ENCODE results near the gene PRMT6.

DNA sequence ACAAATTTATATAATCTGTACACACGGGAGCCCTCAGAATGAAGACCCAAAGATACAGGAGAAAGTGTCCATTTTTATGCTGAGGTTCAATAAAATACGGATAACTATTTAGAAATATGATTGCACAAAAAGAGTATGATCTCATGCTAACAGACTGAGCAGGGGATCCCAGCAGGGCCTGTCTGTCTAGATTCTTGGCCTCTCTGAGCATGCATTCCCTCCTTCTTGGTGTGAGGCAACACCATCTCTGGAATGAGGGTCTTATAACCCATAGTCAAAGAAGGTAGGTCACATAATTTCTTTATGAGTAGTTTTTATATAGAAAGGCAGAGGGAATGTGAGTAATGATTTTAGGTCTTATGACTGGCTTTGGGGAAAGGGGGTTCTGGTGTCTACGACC, 5.4 kb downstream of the PRMT6 start:
- TF ChIP-seq, protein P1, sequence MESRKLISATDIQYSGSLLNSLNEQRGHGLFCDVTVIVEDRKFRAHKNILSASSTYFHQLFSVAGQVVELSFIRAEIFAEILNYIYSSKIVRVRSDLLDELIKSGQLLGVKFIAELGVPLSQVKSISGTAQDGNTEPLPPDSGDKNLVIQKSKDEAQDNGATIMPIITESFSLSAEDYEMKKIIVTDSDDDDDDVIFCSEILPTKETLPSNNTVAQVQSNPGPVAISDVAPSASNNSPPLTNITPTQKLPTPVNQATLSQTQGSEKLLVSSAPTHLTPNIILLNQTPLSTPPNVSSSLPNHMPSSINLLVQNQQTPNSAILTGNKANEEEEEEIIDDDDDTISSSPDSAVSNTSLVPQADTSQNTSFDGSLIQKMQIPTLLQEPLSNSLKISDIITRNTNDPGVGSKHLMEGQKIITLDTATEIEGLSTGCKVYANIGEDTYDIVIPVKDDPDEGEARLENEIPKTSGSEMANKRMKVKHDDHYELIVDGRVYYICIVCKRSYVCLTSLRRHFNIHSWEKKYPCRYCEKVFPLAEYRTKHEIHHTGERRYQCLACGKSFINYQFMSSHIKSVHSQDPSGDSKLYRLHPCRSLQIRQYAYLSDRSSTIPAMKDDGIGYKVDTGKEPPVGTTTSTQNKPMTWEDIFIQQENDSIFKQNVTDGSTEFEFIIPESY (IDR thresholded peaks at IDR 0.05; ENCODE audit: extremely low read depth, insufficient replicate concordance, low read length), result no peak
- TF ChIP-seq TCF7L2 (IDR thresholded peaks at IDR 0.05; ENCODE audit: borderline replicate concordance, extremely low read depth, insufficient read depth, insufficient read length) (no peak), SRF (IDR thresholded peaks at IDR 0.05; ENCODE audit: low read depth) (no peak), JUND (IDR thresholded peaks at IDR 0.05) (no peak), EZH2 (IDR thresholded peaks at IDR 0.05) (no peak), EZH2phosphoT487 (IDR thresholded peaks at IDR 0.05; ENCODE audit: borderline replicate concordance) (no peak)
- TF ChIP-seq, protein P2, sequence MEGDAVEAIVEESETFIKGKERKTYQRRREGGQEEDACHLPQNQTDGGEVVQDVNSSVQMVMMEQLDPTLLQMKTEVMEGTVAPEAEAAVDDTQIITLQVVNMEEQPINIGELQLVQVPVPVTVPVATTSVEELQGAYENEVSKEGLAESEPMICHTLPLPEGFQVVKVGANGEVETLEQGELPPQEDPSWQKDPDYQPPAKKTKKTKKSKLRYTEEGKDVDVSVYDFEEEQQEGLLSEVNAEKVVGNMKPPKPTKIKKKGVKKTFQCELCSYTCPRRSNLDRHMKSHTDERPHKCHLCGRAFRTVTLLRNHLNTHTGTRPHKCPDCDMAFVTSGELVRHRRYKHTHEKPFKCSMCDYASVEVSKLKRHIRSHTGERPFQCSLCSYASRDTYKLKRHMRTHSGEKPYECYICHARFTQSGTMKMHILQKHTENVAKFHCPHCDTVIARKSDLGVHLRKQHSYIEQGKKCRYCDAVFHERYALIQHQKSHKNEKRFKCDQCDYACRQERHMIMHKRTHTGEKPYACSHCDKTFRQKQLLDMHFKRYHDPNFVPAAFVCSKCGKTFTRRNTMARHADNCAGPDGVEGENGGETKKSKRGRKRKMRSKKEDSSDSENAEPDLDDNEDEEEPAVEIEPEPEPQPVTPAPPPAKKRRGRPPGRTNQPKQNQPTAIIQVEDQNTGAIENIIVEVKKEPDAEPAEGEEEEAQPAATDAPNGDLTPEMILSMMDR (IDR thresholded peaks at IDR 0.05 in 2 of 3, conservative IDR thresholded peaks at IDR 0.05 in 1 of 3; ENCODE audit: borderline replicate concordance in 1 of 3, insufficient read depth in 1 of 3, low read depth in 2 of 3, low read length in 2 of 3), result no peak
- TF ChIP-seq, protein P3, sequence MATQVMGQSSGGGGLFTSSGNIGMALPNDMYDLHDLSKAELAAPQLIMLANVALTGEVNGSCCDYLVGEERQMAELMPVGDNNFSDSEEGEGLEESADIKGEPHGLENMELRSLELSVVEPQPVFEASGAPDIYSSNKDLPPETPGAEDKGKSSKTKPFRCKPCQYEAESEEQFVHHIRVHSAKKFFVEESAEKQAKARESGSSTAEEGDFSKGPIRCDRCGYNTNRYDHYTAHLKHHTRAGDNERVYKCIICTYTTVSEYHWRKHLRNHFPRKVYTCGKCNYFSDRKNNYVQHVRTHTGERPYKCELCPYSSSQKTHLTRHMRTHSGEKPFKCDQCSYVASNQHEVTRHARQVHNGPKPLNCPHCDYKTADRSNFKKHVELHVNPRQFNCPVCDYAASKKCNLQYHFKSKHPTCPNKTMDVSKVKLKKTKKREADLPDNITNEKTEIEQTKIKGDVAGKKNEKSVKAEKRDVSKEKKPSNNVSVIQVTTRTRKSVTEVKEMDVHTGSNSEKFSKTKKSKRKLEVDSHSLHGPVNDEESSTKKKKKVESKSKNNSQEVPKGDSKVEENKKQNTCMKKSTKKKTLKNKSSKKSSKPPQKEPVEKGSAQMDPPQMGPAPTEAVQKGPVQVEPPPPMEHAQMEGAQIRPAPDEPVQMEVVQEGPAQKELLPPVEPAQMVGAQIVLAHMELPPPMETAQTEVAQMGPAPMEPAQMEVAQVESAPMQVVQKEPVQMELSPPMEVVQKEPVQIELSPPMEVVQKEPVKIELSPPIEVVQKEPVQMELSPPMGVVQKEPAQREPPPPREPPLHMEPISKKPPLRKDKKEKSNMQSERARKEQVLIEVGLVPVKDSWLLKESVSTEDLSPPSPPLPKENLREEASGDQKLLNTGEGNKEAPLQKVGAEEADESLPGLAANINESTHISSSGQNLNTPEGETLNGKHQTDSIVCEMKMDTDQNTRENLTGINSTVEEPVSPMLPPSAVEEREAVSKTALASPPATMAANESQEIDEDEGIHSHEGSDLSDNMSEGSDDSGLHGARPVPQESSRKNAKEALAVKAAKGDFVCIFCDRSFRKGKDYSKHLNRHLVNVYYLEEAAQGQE (IDR thresholded peaks at IDR 0.05; ENCODE audit: low read depth), result no peak
- TF ChIP-seq, protein P4, sequence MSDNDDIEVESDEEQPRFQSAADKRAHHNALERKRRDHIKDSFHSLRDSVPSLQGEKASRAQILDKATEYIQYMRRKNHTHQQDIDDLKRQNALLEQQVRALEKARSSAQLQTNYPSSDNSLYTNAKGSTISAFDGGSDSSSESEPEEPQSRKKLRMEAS (IDR thresholded peaks at IDR 0.05), result no peak

All from HCT116 (cell line).